GM18505 (cell line): ENCODE data around the gene BCKDHA.
"Not testable (repeated sequence)": the region's sequence is repeated elsewhere in the genome, so short reads cannot be mapped to it uniquely, and the experiment has no call there.

Experiments used
- ATAC-seq: cut with Tn5 transposase; IDR thresholded peaks from one replicate; pipeline ENCODE4 v1.9.1; 2021; ENCODE audit not compliant: unreplicated experiment
- POLR2A ChIP-seq: IDR thresholded peaks from 4 replicates; pipeline ENCODE4 v1.6.1; 2011; ENCODE audit warnings: borderline replicate concordance; ENCODE audit not compliant: insufficient read depth, insufficient read length; ENCODE audit errors: extremely low read depth

The BCKDHA gene

DNA sequence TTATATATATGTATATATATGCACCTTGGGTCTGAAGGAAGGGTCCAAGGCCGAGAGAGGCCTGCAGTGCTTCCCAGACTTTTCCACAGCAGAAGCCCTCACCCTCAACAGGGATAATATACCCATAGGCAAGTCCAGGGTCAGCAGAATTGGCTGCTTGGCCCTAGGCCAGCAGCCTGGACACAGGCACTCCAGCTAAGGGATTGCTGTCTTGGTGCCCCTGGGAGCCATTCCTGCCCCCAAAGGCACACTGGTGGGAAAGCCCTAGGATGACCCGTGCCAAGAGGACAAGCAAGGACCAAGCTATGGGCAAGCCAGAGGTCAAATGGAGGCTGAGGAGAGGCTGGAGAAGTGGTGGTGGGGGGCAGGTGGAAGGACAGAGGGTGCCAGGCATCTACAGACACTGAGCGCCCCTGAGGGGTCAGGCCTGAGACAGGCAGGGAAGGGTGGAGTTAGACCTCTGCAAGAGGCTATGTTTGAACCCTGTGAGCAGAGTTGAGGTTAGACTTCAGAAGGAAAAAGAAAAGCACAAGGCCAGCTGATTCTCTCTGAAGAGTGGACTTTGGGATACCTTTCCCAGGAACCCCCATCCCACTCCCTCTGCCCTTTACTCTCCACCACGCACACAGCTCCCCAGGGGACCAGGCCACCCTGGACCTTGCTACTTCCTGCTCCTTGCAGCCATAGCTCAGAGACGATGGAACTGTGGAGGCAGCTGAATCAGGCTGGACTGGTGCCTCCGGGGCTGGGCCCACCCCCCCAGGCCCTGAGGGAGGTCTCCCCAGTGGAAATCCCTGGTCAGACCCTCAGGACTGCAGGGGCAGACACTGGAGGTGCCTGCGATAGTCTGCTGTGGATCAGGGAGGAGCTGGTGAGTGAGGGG, 45.1 kb downstream of the BCKDHA start, which contains the start of gene ERICH4:
Gene ERICH4, plus strand, starts transcription at position 684 of the 883 bp plus-strand sequence. Its CDS starts 14 bp downstream, at position 698.
- no peak for TF ChIP-seq POLR2A
- no peak for ATAC-seq

GRCh38 chr19:41443813-41444455, 46.3 kb downstream of the BCKDHA start:
- ATAC-seq, result no peak
- TF ChIP-seq POLR2A, result no peak

GRCh38 chr19:41445575-41445974, 48.0 kb downstream of the BCKDHA start:
- ATAC-seq, result no peak
- TF ChIP-seq POLR2A, result no peak

DNA sequence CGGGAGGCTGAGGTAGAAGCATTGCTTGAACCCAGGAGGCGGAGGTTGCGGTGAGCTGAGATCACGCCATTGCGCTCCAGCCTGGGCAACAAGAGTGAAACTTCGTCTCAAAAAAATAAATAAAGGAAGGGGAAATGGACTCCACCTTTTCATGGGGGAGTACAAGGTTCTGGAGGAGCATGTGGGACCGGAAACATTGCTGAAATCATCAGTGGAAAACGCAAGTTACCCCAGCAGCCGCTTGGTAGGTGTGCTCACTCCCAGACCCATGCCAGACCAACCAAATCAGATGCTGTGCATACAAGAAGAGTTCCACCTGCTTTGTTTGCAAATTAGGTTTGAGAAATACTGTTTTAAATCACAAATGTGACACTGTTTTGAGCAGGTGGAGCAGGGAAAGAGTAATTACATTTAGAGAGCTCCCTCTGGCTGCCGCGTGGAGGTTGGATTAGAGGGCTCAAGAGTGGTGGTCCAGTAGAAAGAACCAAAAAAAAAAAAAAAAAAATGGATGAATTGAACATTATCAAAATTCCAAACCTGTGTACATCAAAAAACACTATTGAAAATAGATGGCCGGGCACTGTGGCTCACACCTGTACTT, 50.2 kb downstream of the BCKDHA start:
- TF ChIP-seq POLR2A, result no peak
- ATAC-seq, result no peak

GRCh38 chr19:41449079-41449864, 51.7 kb downstream of the BCKDHA start:
- TF ChIP-seq POLR2A, result no peak
- ATAC-seq, result no peak

- no peak for TF ChIP-seq POLR2A
- ATAC-seq, result no peak
Measured at GRCh38 chr19:41449865-41450178, 52.2 kb downstream of the BCKDHA start.

- ATAC-seq, result no peak
- TF ChIP-seq POLR2A, result no peak
Measured at GRCh38 chr19:41452584-41453275, 55.1 kb downstream of the BCKDHA start.

GRCh38 chr19:41455936-41456335, 58.3 kb downstream of the BCKDHA start:
- TF ChIP-seq POLR2A, result no peak
- no peak for ATAC-seq

GRCh38 chr19:41456342-41456918, 58.8 kb downstream of the BCKDHA start:
- no peak for TF ChIP-seq POLR2A

GRCh38 chr19:41457241-41457640, 59.6 kb downstream of the BCKDHA start:
- no peak for TF ChIP-seq POLR2A
- ATAC-seq, result no peak

More at GRCh38 chr19:41456342-41456918, 58.8 kb downstream of the BCKDHA start:
- ATAC-seq, result no peak

- TF ChIP-seq POLR2A, result no peak
- no peak for ATAC-seq
Measured at GRCh38 chr19:41462497-41462896, 64.9 kb downstream of the BCKDHA start.

GRCh38 chr19:41463257-41464256, 65.9 kb downstream of the BCKDHA start:
- ATAC-seq, result not testable (repeated sequence)
